Cerebellar nuclear complex (tissue), 1 donor: ENCODE data around the gene KRT5.

Experiments
- DNase-seq, 2 experiments: peaks; one replicate each; lab custom pipeline; 2025; lab: John Stamatoyannopoulos, UW

KRT5 gene

GRCh38 chr12:52537101-52537500 is 16.9 kb upstream of the KRT5 start:
- no peak for DNase-seq

GRCh38 chr12:52535574-52535973 is 15.4 kb upstream of the KRT5 start:
- no peak for DNase-seq

GRCh38 chr12:52534482-52534881 is 14.3 kb upstream of the KRT5 start:
- no peak for DNase-seq

GRCh38 chr12:52533686-52534470 is 13.7 kb upstream of the KRT5 start:
- no peak for DNase-seq

GRCh38 chr12:52532636-52533035 is 12.4 kb upstream of the KRT5 start:
- no peak for DNase-seq

- DNase-seq = no peak
Observed at GRCh38 chr12:52531566-52532300, 11.5 kb upstream of the KRT5 start.

- no peak for DNase-seq
Observed at GRCh38 chr12:52530905-52531304, 10.7 kb upstream of the KRT5 start.

- DNase-seq = no peak
Observed at GRCh38 chr12:52530366-52530765, 10.2 kb upstream of the KRT5 start.

GRCh38 chr12:52529846-52530245 is 9.7 kb upstream of the KRT5 start:
- DNase-seq = no peak

GRCh38 chr12:52529417-52529816 is 9.2 kb upstream of the KRT5 start:
- no peak for DNase-seq

- DNase-seq = no peak
Observed at GRCh38 chr12:52528641-52529143, 8.5 kb upstream of the KRT5 start.

GRCh38 chr12:52527121-52527800 is 7.1 kb upstream of the KRT5 start:
- DNase-seq = no peak

GRCh38 chr12:52526511-52526951 is 6.3 kb upstream of the KRT5 start:
- no peak for DNase-seq

GRCh38 chr12:52525661-52526499 is 5.7 kb upstream of the KRT5 start:
- no peak for DNase-seq

GRCh38 chr12:52524898-52525591 is 4.9 kb upstream of the KRT5 start:
- no peak for DNase-seq

- no peak for DNase-seq
Observed at GRCh38 chr12:52524241-52524897, 4.2 kb upstream of the KRT5 start.

- no peak for DNase-seq
Observed at GRCh38 chr12:52523824-52524223, 3.6 kb upstream of the KRT5 start.

- no peak for DNase-seq
Observed at GRCh38 chr12:52522346-52523011, 2.3 kb upstream of the KRT5 start.

GRCh38 chr12:52521568-52522266 is 1.5 kb upstream of the KRT5 start:
- no peak for DNase-seq
